HL-60/S4 treated with retinoic acid at 250 ng/mL for 4 days and 3 days (cell line): ENCODE data around the gene CPA5.
"Not testable (repeated sequence)": the region's sequence is repeated elsewhere in the genome, so short reads cannot be mapped to it uniquely, and the experiment has no call there.

Source experiments
- in situ Hi-C: fragments of 300-500 bp; cut with MboI; formaldehyde crosslinking; loops from 2 replicates; pipeline ENCODE4 v1.7.0; 2022; ENCODE audit warnings: low sequenced_read_pairs

The CPA5 gene

DNA sequence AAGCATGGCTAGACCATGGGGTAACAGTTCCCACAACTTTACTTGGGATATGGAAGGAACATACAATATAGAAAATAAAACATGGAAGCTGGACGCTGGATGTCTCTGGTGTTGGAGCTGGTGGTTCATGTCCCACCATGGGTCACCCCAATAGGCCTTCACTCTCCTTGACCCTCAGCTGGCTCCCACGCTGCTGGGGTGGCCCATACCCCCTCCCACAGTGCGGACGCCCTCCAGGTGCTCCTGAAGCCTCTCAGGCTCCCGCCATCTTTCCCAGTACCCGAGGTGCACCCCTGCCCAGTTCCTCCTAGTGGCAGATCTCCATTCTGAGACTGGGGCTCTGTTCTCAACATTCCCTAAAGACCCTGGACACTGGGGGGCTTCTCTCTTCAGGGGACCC lies 29.9 kb downstream of the CPA5 start:
- in situ Hi-C loops = no loop called here

DNA sequence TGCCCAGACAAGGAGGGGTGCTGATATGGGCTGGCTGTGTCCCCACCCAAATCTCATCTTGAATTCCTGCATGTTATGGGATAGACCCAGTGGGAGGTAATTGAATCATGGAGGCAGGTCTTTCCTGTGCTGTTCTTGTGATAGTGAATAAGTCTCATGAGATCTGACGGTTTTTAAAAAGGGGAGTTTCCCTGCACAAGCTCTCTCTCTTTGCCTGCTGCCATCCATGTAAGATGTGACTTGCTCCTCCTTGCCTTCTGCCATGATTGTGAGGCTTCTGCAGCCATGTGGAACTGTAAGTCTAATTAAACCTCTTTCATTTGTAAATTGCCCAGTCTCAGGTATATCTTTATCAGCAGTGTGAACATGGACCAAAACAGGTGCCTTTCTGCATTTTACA lies 31.8 kb downstream of the CPA5 start:
- in situ Hi-C loops = not testable (repeated sequence)

- in situ Hi-C loops = no loop called here
Observed at GRCh38 chr7:130377178-130377577, 32.6 kb downstream of the CPA5 start.

DNA sequence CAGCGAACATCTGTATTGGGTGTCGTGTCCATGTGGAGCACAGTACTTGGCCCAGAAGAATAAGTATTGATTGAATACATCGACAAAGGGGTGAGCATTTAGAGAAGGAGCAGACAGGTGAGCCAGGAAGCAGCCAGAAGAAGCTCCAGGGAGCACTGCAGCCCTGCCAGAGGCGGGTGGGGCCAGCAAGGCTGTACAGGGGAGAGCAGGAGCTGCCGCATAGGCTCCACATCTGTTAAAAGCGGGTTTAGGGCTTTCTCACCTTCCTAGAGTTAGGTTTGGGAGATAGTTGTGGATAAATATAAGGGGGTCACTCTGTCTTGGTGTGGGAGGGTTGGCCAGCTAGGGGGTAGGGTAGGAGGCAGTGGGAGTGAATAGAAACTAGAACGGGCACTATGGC lies 34.4 kb downstream of the CPA5 start:
- in situ Hi-C loops = no loop called here

GRCh38 chr7:130379532-130379920 lies 34.9 kb downstream of the CPA5 start:
- in situ Hi-C loops = no loop called here

GRCh38 chr7:130379921-130380860 lies 35.6 kb downstream of the CPA5 start, which contains the start of gene CPA1:
CPA1 (plus strand) TSS chr7:130380494; CDS start chr7:130380521, 27 bp downstream.
- in situ Hi-C loops = no loop called here

- in situ Hi-C loops = no loop called here
Observed at GRCh38 chr7:130380861-130381455, 36.3 kb downstream of the CPA5 start.

DNA sequence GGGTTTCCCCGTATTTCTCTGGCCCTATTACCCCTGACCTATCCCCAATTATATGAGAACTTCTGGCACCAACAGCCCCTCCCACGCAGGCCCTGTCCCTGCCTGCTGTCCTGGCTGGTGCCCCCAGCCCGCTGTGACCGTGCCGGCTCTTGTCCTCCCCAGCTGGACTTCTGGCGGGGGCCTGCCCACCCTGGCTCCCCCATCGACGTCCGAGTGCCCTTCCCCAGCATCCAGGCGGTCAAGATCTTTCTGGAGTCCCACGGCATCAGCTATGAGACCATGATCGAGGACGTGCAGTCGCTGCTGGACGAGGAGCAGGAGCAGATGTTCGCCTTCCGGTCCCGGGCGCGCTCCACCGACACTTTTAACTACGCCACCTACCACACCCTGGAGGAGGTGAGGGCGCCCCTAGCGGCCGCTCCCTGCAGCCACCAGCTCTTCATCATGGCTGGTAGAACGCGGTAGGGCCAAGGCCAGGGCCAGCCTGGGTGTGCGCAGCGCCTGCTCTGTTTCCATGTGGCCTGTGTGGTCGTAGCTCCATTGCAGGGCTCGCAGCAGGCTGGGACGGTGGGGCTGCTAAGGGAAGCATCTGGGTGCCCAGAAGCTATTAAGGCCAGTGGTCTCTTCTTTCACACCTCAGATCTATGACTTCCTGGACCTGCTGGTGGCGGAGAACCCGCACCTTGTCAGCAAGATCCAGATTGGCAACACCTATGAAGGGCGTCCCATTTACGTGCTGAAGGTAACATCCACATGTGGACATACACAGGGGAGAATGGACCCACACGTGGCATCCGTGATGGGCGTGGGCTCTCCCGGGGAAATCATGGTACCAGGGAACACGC lies 37.1 kb downstream of the CPA5 start:
- in situ Hi-C loops = no loop called here

DNA sequence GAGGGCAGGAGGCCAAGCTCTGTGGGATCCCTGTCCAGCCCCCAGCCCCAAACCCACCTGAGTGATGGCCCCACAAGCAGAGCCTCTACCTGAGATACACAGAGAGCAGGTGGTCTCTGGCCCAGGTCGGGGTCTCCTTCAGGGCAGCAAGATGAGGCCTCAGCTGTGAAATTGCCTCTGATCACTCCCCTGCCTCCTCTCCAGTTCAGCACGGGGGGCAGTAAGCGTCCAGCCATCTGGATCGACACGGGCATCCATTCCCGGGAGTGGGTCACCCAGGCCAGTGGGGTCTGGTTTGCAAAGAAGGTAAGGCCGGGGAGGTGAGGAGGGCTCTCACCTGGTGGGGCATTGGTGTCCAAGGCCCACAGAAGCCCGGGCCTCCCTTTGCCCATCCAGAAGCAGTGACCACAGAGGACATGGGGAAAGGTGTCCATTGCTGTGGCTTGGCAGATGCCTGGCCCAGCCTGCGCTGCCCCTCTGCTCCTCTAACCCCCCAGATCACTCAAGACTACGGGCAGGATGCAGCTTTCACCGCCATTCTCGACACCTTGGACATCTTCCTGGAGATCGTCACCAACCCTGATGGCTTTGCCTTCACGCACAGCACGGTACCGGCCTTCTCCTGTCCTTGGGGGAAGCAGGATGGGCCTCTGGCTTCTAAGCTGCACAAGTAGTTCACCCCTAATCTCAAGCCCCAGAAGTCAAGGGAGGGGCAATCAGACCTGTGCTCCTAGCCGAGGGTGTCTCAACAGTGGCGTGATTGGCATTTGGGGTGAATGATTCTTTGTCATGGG lies 38.8 kb downstream of the CPA5 start:
- in situ Hi-C loops = no loop called here

GRCh38 chr7:130384371-130384801 lies 39.8 kb downstream of the CPA5 start:
- in situ Hi-C loops = no loop called here

DNA sequence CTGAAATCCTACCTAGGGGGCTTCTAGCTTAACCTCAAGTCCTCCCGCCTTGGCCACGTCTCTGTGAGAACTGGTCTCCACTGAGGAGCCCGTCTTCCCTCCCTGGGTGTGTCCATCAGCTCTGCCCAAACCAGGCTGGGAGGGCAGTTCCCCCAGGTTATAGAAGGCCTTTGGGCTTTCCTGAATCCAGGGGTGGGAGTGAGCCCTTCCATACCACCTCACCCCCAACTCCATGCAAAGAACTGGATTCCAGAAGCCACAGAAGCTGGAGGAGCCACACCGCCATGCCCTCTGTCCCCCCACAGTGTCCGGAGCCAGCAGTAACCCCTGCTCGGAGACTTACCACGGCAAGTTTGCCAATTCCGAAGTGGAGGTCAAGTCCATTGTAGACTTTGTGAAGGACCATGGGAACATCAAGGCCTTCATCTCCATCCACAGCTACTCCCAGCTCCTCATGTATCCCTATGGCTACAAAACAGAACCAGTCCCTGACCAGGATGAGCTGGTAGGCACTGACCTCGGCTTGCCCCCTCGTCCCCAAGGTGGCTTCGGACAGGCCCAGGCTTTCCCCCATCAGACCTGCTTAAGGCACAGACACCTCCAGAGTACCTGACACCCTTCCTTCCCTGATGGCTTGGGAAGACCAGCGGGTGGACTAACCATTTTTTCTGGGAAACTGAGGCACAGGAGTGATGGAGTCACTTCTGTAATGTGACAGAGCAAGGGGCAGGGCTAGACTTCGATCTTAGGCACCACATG lies 40.4 kb downstream of the CPA5 start:
- in situ Hi-C loops = no loop called here

DNA sequence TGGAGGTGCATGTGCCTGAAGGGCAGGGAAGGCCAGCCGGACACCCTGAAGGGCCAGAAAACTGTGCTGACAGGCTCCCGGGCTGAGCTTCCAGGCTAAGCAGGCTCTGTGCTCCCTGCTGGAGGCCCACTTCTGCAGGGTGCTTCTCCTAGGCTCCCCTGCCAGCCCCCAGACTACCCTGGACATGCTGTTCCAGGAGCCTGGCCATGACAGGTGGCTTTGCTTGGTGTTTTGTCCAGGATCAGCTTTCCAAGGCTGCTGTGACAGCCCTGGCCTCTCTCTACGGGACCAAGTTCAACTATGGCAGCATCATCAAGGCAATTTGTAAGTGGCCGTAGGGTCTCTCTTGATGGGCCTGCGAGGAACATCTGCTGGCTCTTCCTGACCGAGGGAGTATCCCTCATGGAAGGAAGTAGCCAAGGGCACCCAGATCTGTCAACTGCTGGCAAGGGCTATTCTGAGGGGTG lies 41.0 kb downstream of the CPA5 start:
- in situ Hi-C loops = no loop called here

DNA sequence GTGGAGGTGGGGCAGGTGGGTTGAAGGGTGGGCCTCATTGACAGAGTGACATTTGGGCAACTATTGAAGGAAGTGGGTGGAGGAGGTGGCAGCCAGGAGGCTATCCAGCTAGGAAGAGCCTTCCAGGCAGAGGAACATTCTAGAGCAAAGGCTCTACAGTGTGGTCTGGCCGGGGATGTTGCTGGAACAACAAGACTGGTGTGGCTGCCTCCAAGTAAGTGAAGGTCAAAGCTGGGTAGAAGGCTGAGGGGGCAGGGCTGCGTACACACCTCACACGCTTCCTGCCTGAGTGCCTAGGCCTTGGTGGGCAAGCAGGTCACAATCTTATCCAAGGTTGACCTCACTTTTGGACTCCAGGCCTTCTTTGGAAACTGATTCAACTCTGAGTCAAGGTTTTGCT lies 42.3 kb downstream of the CPA5 start:
- in situ Hi-C loops = no loop called here

DNA sequence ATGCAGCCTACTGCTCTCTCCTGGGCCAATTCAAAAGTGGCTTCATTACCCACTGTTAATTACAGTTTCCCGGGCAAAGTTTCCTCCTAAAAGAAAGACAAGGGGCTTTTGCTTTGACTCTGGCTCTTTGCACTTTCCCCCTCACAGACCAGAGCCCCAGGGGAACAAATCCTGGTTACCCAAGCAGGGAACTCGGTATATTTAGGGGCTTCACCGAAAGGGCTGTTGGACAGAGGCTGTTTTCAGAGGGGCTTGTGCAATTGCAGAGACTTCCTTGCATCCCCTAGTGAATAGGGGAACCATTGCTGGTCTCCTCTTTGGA lies 42.7 kb downstream of the CPA5 start:
- in situ Hi-C loops = no loop called here

DNA sequence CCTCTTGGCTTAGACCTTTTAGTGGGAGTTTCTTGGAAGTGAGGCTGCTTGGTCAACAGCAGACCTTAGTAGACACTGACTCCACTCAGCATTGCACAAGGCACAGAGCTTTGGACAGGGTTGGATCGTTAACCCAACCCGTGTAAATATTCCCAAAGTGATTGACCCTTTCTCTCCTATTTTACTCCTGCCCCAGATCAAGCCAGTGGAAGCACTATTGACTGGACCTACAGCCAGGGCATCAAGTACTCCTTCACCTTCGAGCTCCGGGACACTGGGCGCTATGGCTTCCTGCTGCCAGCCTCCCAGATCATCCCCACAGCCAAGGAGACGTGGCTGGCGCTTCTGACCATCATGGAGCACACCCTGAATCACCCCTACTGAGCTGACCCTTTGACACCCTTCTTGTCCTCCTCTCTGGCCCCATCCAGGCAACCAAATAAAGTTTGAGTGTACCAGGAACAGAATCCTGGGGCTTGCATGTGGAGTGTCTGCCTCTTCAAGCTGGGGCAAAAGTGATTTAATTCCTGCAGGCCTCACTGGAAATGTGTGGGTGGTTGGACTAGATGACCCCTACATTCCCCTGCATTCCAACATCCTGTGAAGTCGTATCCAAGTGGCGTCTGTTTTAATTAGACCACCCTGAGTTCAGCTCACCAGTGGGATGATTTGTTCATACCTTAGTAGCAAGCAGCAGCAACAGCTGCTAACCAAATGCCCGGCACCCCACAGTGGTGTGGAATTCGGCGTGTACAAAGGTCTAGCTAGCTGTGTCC lies 43.2 kb downstream of the CPA5 start:
- in situ Hi-C loops = no loop called here

GRCh38 chr7:130388671-130389070 lies 44.1 kb downstream of the CPA5 start:
- in situ Hi-C loops = no loop called here

DNA sequence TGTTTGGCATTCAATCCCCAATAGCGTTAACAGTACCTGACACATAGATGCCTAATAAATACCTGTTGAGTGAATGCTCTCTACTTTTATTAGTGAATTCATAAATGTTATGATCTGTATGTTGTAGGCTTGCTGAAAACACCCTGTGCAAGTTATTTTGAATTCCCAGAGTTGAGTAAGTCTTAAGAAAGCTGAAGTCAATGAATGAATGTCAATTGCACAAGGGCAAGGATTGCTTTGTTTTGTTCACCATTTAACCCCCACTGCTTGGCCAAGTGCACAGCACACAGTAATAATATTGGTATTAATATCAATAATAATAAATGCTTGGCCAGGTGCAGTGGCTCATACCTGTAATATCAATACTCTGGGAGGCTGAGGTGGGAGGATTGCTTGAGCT lies 45.9 kb downstream of the CPA5 start:
- in situ Hi-C loops = no loop called here

GRCh38 chr7:130393101-130393561 lies 48.5 kb downstream of the CPA5 start:
- in situ Hi-C loops = no loop called here

GRCh38 chr7:130393841-130394411 lies 49.3 kb downstream of the CPA5 start:
- in situ Hi-C loops = no loop called here
